ENCODE measurements around the gene SEMA5A. TPM values are rescaled to one million over a fixed set of nuclear protein-coding genes. Genes with fewer than 3 reads are reported as not detected.

SEMA5A gene
- total and polyA plus RNA-seq, 2 of the 8 experiments (the other 6 are each of a cell fraction or from before 2014, with no cell fraction given): 5.3 to 8.9 TPM

GRCh38 chr5:9251379-9251980 is 294.4 kb downstream of the SEMA5A start:
- H3K23ac ChIP-seq (ENCODE audit: insufficient read length): no peak overlapping the region
- H3K23me2 ChIP-seq (ENCODE audit: low read depth, low read length): no peaks in the 10 kb centered on the region
- H4K20me1 ChIP-seq (replicated peaks in 1 of 2; ENCODE audit: control insufficient read depth in 1 of 2, insufficient read depth in 2 of 2, low read length in 2 of 2): no peaks in the 10 kb centered on the region
- WGBS, 2 experiments (ENCODE audit: extremely low coverage in 1 of 2, insufficient coverage in 1 of 2, insufficient read length in 1 of 2, insufficient replicate concordance in 2 of 2, low coverage in 1 of 2, low lambda C conversion rate in 2 of 2, missing lambda C conversion rate in 1 of 2): 92% methylated on average over 2 of the region's 2 CpGs; no CpG with 5 or more reads in 1 of the 2 experiments
- H3K27ac ChIP-seq (ENCODE audit: low read depth, low read length): no peak overlapping the region
- no peak overlapping the region for H3K9ac ChIP-seq (replicated peaks in 1 of 4; ENCODE audit: extremely low read depth in 1 of 4, low read depth in 3 of 4, low read length in 3 of 4)
- H3K79me1 ChIP-seq (ENCODE audit: low read depth, low read length): no peaks in the 10 kb centered on the region
- no peak overlapping the region for H3K56ac ChIP-seq (replicated peaks; ENCODE audit: insufficient read length, low read depth, low read length)
- no peak overlapping the region for H2BK20ac ChIP-seq (ENCODE audit: low read length)
- no peak for FAIRE-seq
- H4K8ac ChIP-seq (ENCODE audit: extremely low read depth, insufficient read depth, low read length): no peak overlapping the region
- CTCF ChIA-PET (ENCODE audit: partially characterized antibody): interaction anchor here (1.4 kb wide), 1 partner anchor 10 kb away, joined by 4 read pairs; no protein-coding TSS in a partner anchor
- no peak overlapping the region for H3K14ac ChIP-seq (ENCODE audit: insufficient read length)
- H3K4ac ChIP-seq (replicated peaks; ENCODE audit: insufficient read length, low read depth, low read length): no peak overlapping the region
- no peak overlapping the region for H2AFZ ChIP-seq (ENCODE audit: low read length)
- H2BK15ac ChIP-seq (ENCODE audit: low read length): no peak overlapping the region
- H4K91ac ChIP-seq (replicated peaks; ENCODE audit: insufficient read length, low read length): no peak overlapping the region
- H3K27me3 ChIP-seq (replicated peaks in 1 of 4; ENCODE audit: control insufficient read depth in 3 of 4, extremely low read depth in 1 of 4, insufficient read depth in 3 of 4, low read length in 3 of 4): peaks cover 0 to 1% (median 0%) of the 10 kb centered on the region in 4 experiments; a peak in 1 of 7 replicates
- POLR2A ChIA-PET (ENCODE audit: partially characterized antibody): no interaction called here
- DNase-seq (ENCODE audit: low read depth in 1 of 2, low spot score in 2 of 2): no peak
- no peak overlapping the region for H2BK5ac ChIP-seq (ENCODE audit: low read depth, low read length)
- no peak overlapping the region for H2BK120ac ChIP-seq (replicated peaks; ENCODE audit: low read depth, low read length)
- H4K5ac ChIP-seq (ENCODE audit: insufficient read length, low read depth, low read length): no peak overlapping the region
- no peak overlapping the region for H3K4me2 ChIP-seq (ENCODE audit: insufficient read depth in 1 of 2, low read depth in 2 of 2, low read length in 2 of 2)
- no peak overlapping the region for H2AK5ac ChIP-seq (ENCODE audit: low read depth, low read length)
- no peak for TF ChIP-seq EGR1 (IDR thresholded peaks at IDR 0.05; ENCODE audit: borderline replicate concordance, low read depth, low read length)
- TF ChIP-seq SIN3A (conservative IDR thresholded peaks at IDR 0.05 in 1 of 2, IDR thresholded peaks at IDR 0.05 in 1 of 2; ENCODE audit: low read depth in 1 of 2, low read length in 2 of 2): no peak
- no peak for TF ChIP-seq SP2 (IDR thresholded peaks at IDR 0.05; ENCODE audit: low read length)
- TF ChIP-seq SIRT6 (IDR thresholded peaks at IDR 0.05; ENCODE audit: low read length): no peak
- TF ChIP-seq RFX5 (IDR thresholded peaks at IDR 0.05; ENCODE audit: borderline replicate concordance, low read depth, low read length): no peak
- no peak for TF ChIP-seq TEAD4 (IDR thresholded peaks at IDR 0.05; ENCODE audit: low read depth, low read length)
- TF ChIP-seq SIX5 (IDR thresholded peaks at IDR 0.05; ENCODE audit: low read depth, low read length): no peak
- TF ChIP-seq E2F6 (IDR thresholded peaks at IDR 0.05): no peak
- no peak for TF ChIP-seq EZH2 (IDR thresholded peaks at IDR 0.05; ENCODE audit: low read depth, low read length, severe bottlenecking)
- TF ChIP-seq BCL11A (IDR thresholded peaks at IDR 0.05; ENCODE audit: low read depth in 2 of 2, low read length in 2 of 2): no peak
- no peak for TF ChIP-seq POLR2AphosphoS5 (IDR thresholded peaks at IDR 0.05; ENCODE audit: low read depth, low read length)
- H3K4me3 ChIP-seq (ENCODE audit: extremely low read depth in 1 of 4, insufficient read depth in 2 of 4, low read depth in 3 of 4, low read length in 4 of 4): no peak overlapping the region
- no peak overlapping the region for H3K18ac ChIP-seq (ENCODE audit: extremely low read depth, low read length)
- H2BK12ac ChIP-seq (ENCODE audit: low read depth, low read length): no peak overlapping the region
- no peaks in the 10 kb centered on the region for H3K79me2 ChIP-seq (ENCODE audit: control insufficient read depth in 1 of 2, insufficient read depth in 2 of 2, low read length in 2 of 2)
- no peaks in the 10 kb centered on the region for H3K36me3 ChIP-seq (ENCODE audit: control insufficient read depth in 2 of 4, insufficient read depth in 4 of 4, low read length in 3 of 4)
- H3K4me1 ChIP-seq (replicated peaks in 1 of 4; ENCODE audit: control insufficient read depth in 3 of 4, insufficient read depth in 4 of 4, low read length in 3 of 4): no peaks in the 10 kb centered on the region
- 0 out of 4 replicates have a peak, but pooled peaks cover 0 to 2% of the 10 kb centered on the region in 2 experiments for H3K9me3 ChIP-seq (ENCODE audit: insufficient read depth in 2 of 2, low read depth in 1 of 2, low read length in 1 of 2)

All from H1 (cell line).